SIG-M5 (cell line): ENCODE results near the gene UACA.

Source experiments
- DNase-seq: peaks from one replicate; lab custom pipeline; 2025; lab: John Stamatoyannopoulos, UW

Gene UACA

DNA sequence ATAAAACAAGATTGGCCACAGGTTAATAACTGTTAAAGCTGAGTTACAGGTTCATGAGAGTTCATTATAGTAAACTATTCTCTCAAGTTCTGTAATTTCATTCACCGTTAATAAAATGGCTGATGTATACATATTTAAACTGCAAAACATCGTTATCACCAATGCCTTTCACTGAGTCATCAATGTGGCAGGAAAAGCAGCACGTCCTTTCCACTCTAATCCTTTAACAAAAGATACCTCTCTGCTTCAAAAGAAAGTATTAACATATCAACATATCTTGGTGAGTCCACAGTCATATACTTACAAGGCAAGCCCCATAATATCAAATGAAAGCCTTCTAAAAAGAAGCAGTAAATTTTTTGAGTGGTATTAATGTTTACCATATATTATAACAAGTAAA lies 54.5 kb downstream of the UACA start:
- no peak for DNase-seq

DNA sequence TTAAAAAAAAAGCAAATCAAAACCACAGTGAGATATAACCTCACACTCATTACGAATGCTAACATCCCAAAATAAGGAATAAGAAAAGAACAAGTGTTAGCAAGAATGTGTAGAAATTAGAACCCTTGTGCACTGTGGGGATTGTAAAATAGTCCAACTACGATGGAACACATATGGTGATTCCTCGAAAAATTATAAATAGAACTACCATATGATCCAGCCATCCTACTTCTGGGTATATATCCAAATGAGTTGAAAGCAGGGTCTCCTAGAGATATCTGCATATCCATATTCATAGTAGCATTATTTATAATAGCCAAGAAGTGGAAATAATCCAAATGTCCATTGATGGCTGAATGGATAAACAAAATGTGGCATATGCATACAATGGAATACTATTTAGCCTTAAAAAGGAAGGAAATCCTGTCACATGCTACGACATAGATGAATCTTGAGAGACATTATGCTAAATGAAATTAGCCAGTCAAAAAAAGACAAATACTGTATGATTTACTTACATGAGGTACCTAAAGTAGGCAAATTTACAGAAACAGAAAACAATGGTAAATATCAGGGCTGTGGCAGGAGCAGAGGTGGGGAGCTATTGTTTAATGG lies 55.6 kb downstream of the UACA start:
- no peak for DNase-seq

DNA sequence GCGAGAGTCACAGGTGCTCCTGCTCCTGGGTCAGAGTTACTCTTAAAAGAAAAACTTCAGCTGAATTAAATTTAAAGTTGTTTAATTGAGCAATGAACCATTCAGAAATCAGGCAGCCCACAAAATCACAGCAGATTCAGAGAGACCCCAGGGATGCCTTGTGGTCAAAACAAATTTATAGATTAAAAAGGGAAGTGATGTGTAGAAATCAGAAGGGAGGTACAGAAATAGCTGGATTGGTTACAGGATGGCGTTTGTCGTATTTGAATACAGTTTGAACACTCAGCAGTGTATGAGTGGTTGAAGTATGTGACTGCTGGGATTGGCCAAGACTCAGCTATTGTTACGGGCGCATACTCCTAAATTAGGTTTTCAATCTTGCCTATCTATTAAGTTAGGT lies 58.6 kb downstream of the UACA start:
- DNase-seq: no peak

DNA sequence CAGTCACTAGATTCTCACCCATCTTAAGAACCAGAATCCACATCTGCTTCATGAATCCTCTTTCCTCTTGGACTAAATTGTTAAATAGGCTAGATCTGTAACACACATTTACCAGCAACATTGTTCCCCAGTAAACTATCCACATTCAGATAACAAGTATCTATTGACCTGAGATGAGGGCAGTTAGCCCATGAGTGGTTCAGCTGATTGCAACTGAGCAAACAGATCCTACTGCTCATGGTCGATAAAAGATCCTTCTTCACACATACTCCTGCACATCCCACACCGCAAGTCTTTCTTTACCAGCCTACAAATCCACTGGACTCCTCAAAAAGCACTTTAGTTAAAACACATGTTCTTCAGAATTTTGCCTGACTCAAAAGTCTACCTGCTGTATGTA lies 59.2 kb downstream of the UACA start:
- DNase-seq: no peak

DNA sequence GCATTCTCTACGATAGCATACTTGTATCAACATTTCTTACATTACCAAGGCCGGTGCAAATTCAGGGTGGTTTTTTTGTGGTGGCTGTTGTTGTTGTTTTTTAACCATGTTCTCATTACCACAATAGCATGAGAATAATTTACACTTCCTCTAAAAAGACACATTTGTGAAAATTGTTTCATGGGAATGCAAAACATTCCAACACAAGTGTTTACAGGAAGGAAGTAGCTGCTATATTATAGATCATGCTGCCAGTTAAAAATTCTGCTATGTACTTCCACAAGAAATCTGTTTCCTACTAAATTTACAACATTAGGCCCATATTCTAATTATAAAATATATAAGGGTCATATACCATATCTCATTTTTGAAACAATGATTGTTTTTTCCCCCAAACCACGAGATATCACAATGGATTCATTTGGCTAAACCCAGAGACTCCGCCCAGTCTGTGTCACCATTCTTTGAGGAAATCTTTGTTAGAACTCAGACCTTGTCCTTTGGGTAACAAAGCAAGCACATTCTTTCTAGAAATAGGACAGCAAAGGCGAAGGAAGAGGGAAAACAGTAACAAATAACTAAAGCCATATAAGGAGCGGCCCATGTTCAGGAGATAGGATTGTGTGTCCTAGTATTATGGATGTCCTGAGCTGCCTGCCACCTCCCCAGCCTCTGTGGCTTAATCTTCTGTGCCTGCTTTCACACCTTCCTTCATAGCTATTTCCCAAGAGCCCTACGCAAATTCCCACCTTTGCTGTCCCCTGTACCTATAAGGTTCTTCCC lies 60.1 kb downstream of the UACA start:
- DNase-seq: no peak

DNA sequence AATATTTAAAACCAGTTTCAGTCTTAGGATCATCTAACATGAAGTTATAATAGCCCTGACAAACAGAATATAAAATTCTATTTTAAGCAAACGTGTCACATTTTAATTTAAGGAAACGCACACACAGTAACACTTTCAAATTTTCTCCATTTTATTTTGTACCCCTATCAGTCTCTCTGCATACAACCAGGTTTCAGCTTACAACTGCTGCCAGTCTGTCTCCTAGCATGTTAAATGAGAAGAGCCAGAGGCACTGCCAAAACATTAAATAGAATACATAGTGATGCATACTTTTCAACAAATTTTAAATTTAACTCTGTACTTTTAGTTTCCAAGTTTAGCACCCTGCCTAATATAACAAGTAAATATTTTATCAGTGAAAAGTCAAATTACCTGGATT lies 60.8 kb downstream of the UACA start:
- no peak for DNase-seq

DNA sequence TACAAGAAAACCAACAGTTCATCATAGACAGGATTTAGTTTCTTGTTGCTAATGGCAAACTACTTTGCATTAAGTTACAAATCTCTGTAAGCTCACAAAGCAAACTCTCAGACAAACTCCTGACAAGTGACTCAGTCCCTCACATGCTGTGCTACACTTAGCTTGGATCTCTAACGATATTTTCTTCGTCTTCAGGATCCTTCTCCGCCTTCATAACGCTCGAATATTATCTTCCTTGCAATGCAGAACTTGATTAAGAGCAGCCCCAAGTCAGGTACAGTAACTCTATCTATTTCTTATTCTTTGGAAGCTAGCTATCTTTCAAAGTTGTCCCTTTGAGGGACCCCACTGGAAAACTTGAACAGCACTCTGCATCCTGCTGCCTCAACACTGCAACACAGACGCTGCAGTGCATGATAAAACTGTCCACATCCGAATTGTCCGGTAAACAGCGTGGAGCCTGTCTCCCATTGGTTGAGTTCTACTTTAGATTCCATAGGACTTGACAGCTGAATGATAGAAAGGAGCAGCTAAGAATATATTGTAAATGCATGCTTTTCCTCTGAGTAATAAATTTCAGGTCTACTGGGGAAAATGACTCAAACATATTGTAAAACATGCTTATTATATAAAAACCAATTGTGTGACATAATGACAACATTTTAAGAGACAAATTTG lies 61.3 kb downstream of the UACA start:
- DNase-seq: no peak

DNA sequence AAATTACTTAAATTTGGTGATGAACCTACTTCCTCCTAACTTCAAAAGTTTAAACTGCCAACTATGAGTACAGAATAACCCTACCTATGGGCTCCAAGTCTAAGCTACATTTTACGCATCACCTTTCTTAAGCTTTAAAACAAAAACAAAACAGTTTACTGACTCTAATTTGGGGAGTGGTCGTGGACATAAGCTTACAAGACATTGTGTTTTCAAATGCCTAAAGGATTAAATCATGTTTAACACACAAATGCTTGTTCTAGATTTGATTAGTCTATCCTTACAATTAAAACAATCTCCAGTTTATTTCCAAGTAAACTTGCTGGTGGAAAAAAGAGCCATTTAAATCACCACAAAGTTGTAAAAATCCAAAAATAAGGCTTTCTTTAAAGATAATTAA lies 62.2 kb downstream of the UACA start:
- no peak for DNase-seq

DNA sequence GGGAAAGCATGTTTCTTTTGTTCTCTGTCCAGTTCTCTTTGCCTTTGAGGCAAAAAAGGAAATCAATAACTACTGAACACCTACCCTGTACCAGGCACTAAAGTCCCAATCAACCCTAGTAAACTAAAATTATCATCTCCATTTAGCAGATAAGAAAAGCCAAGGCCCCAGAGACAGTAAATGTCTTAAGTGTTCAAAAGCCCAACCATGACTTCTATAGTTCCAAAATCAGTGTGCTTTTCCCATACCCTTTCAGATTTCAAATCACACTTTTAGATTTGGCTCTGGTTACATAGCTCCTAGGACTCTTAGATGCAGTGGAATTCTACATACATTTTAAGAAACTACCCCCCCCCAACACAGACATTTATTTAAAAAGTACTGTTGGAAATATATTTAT lies 63.5 kb downstream of the UACA start:
- no peak for DNase-seq

DNA sequence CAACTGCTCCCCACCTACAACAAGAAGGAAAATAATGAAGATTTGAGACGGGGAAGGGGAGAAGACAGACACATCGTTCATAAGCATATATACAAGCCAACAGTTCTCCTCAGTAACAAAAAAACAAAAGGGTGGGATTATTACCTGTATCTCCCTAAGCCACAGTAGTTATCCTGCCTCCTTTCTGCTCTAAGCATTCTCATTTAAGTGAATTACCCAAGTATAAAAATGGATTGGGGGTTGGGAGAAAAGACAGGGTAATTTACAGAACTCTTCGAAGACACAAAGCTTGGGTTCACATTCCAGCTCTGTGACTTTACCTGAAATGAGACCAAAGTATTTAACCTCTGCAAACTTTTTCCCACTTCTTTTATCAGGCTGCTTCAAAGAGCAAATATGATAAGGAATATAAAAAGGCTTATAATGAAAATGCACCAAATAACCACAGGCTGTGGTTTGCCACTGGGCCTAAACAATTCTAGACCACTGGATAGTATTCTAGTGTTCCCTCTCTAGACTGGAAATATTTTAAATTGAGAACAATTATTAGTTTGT lies 64.4 kb downstream of the UACA start:
- DNase-seq: no peak

DNA sequence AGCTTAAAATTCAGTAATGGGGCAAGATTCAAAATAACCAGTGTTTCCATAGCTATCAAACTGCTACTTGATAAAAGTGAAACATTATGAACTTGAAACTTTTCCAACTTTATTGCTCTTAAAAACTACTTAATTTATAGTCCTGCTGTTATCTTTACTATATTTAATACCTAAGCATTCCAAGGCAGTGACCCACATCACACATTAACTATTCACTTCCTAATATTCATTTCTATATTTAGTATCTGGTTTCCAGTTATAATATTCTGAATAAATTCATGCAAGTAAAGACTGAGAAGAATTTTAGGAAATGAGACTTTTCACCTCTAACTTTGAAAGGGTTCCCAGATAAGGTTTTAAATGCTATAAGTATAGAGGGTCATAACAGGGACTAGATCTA lies 64.9 kb downstream of the UACA start:
- no peak for DNase-seq

DNA sequence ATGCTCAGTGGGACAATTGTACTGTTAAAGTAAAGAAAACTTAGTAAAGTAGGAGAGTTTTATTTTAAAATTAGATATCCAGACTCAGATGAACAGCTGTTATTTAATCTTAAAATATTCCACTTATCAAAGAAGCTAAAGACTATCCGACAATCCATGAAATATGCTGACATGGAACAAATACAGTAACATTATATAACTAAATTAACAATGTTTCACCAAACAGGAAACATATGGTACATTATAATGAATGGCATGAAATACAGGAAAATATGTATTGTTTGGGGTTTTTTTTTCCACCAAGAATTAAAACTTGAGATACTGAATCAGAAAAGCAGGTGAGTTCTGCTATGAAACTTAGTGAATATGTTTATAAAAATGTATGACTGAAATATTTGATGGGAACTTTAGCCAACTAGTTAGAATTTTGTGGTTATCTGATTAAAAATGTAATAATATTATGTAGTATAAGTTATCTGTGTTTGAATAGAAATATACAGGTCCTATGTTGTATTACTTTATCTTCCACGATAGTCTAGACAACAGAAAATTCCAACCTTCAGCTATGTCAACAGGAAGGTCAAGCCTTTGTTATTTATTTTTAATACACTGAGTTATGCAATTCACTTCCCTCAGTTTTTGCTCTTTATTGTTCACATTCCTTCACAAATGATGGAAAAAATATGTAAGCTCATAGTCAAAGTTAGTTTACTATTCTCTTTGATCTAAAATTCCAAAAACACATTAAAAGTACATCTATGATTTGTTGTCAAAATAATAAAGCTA lies 72.7 kb downstream of the UACA start:
- DNase-seq: no peak

DNA sequence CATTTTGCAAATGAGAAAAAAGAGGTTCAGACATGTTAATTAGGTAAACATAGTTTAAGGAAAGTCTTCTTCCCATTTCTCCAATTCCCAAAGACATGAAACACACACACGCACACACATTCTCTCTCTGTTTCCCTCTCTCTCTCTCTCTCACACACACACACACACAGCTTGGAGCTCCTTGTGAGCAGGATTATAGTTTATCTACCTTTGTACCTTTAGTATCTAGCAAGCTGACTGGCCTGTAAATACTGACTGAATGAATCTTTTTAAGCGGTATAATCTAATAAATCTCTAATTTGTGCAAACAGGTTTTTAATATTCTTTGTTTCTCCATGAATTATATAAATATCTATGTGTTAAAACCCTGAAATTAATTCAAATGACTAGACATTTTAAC lies 73.3 kb downstream of the UACA start:
- no peak for DNase-seq

DNA sequence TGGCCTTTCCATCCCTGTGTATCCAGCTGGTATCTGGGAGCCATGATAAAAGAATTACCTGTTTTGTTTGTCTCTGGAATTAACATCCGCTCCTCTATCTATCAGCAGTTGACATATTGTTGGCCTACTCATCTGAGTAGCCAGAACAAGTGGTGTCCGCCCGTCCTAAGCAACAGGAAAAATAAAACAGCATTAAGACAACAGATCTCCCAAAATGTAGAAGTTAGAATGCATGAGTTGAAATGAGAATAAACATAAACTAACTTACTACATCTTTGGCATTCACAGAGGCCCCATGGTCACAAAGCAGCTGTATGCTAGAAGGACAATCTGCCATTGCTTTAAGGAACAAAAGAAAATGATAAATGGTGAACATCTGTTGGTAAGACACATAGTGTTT lies 75.9 kb downstream of the UACA start:
- no peak for DNase-seq

DNA sequence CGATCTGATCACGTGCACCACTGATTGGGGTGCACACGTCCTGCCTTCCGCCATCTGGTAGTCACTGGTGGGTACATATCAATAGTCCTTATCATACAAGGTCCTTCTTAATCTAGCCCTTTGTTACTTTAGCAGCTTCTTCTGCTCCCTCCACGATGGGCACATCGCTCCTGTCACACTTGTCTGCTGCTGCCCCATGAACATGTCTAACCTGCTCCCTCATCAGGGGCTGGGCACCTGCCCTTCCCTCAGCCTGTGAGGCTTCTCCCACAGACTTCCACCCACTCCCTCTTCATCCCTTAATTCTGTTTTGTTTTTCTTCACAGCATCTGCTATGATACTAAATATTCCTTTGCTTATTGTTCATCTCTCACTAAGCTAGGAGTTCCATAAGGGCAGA lies 82.5 kb downstream of the UACA start:
- no peak for DNase-seq

DNA sequence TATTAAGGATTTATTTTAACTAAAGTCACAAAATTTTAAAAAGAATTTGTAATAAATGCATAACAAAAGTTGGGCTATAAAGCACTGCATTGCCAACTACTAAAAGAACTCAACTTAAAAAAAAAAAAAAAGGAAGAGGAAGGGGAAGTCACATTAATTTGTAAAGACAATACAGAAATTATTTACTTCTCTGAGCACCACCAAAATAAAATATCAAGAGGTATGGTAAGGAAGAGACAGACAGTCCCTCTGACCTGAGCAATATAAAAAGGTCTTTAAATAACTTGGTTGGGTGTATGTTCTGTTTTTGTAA lies 83.5 kb downstream of the UACA start:
- DNase-seq: no peak

DNA sequence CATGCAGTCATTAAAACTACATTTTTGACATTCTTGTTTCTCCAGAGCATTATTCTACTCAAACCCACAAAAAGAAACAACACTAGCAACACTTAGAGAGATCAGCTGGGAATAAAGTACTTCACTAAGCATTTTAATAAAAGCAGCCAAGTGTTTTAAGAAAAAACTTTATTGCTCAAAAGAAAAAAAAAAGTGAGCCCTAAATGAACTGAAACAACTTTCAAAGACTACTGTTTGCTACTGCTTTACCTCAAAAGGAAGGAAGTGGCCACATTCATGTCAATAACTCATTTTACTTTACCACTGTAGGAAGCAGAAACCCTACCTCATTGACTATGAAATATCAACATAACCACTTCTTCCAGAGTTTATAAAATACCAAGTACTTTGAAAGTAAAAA lies 91.3 kb downstream of the UACA start:
- peak; percentile 16 for DNase-seq

DNA sequence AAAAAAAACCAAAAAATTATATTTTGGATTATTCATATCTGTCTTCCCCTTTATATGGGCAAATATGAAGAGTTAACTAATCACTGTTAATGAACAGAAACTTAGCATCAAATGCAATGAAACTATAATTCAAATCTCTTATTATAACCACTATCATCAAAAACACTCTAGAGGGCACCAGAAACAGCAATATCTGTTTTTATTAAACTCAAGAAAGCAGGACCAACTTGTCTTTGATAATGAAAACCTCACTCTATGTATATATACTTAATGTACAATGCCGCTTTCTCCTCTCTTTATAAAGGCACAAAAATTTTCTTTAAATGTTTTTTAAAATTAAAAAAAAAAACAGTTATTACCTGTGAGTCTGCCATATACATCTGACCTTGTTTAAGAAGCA lies 92.7 kb downstream of the UACA start:
- DNase-seq: no peak

DNA sequence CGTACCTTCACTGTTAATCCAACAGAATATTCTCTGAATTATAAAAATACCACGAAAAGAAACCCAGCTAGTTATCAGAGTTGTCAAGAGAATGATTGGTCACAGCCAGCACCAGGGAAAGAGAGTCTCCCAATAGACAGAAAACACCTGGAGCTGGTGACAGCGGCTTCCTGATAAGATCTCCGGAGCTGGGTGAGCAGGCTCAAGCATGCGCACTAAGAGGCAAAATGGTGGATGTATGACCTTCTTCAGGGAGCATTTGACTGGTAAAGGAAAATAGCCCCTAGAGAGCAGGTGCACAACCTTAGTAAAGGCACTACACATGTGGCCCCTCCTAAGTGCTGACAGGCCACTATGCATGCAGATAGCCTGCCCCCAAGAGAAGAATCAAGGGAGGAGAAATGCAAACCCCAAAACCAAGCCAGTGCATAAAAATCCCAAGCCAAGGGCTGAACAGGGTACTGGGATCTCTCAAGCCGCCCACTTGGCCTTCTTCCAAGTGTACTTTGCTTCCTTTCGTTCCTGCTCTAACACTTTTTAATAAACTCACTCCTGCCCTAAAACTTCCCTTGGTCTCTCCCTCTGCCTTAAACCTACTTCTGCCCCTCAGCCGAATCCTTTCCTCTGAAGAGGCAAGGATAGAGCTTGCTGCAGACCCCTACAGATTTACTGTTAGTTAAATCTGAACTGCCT lies 93.2 kb downstream of the UACA start:
- no peak for DNase-seq

DNA sequence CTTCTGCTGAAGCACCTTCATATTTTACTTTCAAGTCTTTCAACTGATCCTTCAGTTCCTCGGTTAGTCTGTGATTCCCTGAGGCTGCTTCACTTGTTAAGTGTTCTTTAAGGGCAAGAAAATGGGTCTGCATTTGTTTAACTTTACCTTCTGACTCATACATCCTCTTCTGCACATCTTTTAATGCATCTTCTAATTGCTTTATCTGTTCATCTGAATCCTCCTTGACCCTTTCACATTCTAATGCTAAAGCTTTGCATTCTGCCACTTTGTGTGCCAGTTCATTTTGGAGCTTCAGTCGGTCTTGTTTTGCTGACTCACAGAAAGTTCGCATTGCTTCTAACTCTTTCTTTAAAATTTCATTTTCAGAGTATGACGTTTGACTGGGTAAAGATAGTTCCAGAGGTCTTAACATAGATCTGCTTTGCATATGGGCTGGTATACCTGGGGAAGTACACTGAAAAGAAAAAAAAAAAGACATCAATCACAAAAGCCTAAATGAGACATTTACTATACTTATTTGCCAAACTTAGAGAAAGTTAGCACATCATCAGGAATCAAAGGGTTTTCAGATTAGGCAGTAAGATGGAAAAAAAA lies 94.3 kb downstream of the UACA start:
- no peak for DNase-seq

DNA sequence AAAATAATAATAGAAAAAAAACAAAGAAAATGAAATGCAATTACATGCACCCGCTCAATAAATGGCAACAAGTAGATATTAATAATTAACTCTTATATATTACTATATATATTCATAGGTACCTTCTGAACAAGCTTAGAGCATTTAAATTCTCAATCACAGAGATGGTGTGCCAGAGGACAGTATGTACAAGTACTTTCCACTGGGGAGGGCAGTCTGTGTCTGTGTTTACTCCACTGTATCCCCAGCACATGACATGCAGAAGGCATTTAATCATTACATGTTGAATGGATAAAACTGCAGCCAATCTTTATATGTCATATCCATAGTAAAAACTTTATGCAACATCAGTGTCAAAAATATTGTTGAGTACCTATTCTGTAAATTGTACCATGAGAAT lies 97.8 kb downstream of the UACA start:
- no peak for DNase-seq

DNA sequence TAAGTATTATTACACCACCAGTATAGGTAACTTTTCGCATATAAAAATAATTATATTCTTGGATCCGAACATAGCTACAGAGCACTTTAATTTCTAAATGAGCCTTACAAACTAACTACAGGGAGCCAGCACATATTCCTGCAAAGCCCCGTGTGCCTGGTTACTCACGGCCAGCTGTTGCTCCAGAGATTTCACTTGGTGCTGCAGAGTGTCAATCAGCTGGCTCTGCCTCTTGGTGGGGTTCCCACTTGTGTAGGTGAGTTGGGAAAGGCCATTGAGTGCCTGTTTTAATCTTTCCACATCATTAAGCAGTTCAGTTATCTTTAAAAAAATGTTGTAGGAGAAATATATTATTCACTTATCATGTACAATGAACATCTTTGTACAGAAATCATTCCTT lies 98.9 kb downstream of the UACA start:
- DNase-seq: no peak
